HG03045 (cell line): Measurements from ENCODE around the gene PLEKHA8.
A peak's percentile ranks its signal among the peaks of the same experiment; 100 is the strongest.

Experiments used
- ATAC-seq: cut with Tn5 transposase; IDR thresholded peaks from one replicate; pipeline ENCODE4 v1.9.1; 2021; ENCODE audit warnings: mild to moderate bottlenecking, moderate library complexity; ENCODE audit not compliant: unreplicated experiment

The PLEKHA8 gene

DNA sequence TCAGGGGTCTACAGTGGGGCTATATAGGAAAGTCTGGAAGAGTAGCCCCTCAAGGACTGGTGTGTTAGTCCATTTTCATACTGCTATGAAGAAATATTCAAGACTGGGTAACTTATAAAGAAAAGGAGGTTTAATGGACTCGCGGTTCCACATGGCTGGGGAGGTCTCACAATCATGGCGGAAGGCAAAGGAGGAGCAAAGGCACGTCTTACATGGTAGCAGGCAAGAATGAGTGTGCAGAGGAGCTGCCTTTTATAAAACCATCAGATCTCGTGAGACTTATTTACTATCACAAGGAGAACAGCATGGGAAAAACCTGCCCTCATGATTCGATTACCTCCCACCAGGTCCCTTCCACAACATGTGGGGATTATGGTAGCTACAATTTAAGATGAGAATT, 4.7 kb upstream of the PLEKHA8 start:
- no peak for ATAC-seq

DNA sequence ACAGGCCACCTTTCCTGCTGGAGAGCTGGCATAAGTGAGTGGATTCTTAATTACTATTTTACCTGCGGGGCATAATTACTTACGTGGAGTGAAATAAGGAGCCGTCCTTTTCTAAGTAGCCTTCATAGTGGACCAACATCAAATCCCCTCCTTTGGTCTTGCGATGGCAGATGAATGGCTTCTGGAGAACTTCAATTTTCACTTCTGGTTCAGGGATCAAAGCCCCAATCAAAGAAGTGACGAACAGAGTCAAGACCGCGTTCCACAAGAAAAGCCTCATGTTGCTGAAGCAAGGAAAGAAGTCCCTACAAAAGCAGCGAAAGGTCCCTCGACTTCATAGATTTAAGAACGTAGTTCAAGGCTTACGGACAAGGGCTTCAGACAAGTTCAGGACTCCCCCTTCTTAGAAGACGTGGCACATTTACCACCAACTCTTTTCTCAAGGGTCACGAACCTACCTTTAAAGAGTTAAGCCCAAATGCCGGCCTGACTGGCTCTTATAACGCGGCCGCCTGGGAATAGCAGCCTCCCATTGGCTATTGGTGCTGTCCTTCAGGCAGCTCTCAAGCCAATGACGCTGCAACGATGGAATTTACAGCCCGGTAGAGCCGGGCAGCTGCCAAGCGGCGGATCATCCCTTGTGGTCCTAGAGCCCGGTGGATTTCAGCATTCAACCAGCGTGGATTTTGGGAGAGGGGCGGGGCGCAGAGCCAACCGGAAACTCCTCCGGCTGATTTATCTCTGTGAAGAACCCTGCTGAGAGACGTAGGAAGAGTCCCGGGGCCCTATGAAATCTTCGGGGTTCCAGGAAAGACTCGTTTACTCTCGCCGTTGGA, 1.8 kb upstream of the PLEKHA8 start, which contains the start of gene FKBP14:
TSS of gene FKBP14 (minus strand) at position 474 of the 836 bp plus-strand sequence. CDS start at position 280, 194 bp downstream.
- ATAC-seq = peak; percentile 76

DNA sequence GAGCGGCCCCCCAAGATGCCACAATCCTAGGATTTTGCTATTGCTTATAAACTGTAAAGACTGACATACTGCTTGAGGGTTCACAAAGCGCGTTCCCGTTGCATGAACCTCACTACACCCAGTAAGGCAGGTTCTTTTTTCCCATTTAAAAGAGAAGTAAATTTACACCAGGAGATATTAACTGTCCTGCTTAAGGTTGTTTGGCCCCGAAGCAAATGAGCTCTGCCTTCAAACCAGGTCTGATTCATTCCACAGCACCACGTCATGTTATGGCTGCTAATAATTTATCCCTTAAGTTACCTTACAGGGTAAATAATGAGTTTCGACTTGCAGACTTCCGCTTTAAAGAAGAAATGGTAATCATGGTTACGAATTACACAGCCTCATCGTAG, 1.2 kb upstream of the PLEKHA8 start:
- ATAC-seq = no peak

DNA sequence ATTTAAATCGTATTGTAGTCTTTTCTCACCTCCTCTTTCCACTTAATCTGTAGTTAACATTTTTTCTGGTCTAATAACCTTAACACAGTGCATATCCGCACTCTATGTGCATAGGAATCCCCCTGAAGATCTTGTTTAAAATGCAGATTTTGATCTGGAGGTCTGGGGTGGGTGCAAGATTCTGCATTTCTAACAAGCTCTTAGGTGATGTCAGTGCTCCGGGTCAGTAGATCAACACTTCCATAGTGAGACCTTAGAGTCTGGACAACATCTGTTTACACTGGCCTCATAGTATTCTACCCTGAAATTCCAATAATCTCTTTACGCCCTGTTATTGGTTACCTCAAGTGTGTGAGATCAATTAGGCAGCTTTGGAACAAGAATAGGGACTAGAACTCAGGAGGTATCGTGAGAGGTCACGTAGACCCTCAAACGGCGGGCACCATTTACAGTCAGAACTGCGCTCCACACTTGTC, 434 bp upstream of the PLEKHA8 start:
- peak; percentile 6 for ATAC-seq

DNA sequence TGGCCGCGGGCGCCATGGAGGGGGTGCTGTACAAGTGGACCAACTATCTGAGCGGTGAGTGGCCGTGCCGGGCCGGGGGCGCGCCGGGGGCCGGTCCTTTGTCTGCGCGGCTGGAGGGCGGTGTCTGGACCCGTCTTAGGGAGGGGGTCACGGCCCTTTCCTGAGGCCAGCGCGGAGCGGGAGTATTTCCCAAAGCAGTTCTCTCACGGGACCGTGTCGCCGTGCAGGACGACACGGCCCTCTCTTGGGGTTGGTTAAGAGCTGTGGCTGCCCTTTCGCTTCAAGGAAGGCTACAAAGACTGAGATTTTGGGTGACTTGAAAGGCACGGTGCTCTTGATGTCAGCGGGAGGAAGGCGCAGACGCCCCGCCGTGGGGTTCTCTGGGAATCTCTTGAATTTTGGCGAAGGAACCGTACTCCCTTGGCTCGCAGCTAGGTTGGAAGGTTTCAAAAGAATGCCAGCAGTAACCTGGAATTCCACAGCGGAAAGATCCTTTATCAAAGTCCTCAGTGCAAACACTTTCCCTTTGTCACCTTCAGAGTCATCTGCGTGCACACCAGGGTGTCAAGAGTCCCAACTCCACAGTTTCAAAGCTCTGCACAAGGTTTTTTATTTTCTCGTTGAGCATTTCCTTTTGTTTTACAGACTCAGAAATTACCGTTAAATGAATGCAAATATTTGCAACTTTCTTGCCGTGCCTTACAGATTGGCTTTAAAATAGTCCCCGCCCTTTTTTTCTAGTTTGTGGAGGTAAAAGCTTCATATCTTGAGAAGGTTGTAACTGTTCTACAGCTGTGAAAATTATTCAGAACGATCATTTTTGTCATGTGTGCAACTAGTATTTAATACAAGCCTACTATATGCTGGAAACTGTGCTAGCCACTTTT, 780 bp downstream of the PLEKHA8 start:
- ATAC-seq = peak; percentile 21

DNA sequence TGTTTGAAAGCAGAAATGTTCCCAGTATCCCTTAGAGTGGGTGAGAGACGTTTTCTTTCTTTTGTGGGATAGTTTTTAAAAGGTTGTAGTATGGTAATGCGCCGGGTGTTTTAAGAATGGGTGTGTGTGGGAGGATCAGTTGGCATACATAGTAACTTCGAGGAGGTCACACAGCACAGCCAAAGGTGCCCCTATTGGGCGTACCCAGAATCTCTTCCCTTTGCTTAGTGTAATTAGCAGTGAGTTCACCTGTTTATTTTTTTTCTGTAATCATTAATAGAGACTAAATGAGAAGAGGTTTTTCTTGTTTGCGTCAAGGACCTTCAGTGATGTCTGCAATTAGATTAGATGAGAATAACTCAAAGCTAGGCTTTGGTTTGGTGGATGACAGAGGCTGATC, 1.5 kb downstream of the PLEKHA8 start:
- no peak for ATAC-seq

DNA sequence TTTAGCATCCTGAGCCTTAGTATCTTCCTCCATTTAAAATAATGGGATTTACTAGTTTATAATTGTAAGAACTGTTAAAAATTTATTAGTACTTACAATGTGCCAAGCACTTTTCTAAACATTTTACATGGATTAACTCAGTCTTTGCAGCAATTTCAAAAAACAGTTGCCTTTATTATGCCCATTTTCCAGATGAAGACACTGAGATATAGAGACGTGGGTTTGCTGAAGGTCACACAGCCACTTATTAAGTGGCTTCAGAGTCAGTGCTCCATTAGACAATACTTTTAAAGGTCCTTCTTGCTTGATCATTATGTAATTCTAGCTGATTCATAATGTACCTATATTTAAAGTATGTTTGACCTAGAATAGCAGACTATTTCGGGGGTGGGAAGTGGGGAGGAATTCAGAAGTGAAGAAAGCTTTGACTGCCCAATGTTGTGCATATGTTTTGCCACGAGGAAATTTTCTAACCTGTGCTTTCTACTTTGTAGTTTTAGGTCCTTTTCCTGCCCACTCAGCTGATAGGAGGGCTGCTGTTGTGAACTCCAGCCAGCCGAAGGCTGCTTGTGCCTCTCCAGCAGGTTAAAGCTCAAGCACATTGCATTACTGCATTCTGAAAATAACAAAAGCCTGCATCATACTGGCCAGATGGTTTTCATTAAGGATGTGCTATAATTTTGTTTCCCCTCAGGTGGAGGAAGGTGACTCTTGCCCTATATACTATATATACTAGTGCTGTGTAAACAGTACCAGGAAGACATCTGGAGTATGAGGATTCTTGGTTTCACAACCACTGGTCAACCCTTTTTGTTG, 4.3 kb downstream of the PLEKHA8 start:
- ATAC-seq = no peak

DNA sequence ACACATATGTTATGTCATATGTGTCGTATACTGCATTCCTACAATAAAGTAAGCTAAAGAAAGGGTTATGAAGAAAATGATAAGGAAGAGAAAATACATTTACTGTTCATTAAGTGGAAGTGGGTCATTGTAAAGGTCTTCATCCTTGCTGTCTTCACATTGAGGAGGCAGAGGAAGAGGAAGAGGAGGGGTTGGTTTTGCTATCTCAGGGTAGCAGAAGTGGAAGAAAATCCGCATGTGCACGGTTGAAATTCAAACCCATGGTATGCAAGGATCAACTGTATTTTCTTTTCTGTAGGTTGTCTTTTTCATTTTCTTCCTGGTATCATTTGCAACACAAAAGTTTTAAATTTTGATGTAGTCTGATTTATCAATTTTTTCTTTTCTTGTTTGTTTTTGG, 6.3 kb downstream of the PLEKHA8 start:
- no peak for ATAC-seq

DNA sequence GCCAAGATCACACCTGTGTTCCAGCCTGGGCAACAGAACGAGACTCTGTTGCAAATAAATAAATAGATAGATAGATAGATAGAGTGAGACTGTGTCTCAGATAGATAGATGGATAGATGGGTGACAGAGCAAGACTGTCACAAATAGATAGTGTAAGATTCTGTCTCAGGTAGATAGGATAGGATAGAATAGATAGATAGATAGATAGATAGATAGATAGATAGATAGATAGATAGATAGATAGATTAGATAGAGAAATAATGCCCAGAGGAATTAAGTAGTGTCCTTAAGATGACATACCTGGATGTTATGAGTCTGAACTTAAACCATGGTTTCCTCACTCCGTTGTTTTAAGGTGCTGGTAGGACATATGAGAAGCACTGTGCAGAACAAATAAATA, 8.0 kb downstream of the PLEKHA8 start:
- ATAC-seq = no peak

DNA sequence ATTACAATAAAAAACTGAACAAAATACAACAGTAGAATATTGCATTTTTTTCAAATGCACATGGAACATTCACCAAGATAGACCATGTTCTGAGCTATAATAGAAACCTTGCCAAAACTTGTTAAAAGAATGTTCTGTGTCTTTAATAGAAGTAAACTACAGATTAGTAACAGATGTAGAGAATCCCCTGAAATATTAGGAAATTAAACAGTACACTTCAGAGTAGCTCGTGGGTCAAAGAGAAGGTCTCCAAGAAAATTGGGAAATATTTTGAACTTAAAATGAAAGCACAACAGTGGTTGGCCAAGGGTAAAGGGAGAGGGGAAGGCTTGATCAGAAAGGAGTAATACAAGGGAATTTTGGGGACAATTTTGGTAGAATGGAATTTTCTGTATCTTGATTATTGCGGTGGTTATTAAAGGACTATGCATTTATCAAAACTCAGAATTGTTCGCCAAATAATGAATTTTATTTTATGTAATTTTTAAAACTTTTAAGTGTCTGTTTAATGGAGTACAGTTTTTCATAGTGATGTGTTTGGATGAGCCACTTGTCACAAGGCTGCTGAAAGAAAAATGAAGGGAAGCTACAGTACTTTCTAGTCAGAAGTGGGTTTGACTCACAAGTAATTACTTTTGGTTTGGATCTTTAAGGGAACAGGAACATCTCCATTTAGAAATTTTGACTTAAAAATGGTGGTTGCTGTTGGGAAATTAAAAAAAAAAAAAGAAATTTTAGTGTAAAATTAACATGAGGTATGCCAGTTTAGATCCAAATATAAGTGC, 10.2 kb downstream of the PLEKHA8 start:
- no peak for ATAC-seq

DNA sequence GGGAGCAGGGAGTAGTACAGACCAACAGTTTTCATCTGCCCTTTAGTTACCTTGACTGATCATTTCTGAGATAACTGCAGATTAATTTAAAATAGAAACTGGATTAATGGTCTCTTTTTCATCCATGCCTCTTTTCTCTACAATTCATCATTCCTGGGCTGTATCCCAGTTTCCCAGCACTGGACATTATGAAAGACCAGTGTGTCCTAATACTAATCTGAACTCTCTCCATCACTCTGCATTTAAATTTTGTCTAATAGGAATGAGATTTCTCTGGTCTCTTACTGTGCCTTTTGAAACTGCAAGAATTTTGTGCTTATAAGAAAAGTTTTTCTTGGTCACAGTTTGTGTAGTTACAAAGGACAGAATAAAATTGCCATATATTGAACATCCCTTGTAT, 12.7 kb downstream of the PLEKHA8 start:
- ATAC-seq = no peak

DNA sequence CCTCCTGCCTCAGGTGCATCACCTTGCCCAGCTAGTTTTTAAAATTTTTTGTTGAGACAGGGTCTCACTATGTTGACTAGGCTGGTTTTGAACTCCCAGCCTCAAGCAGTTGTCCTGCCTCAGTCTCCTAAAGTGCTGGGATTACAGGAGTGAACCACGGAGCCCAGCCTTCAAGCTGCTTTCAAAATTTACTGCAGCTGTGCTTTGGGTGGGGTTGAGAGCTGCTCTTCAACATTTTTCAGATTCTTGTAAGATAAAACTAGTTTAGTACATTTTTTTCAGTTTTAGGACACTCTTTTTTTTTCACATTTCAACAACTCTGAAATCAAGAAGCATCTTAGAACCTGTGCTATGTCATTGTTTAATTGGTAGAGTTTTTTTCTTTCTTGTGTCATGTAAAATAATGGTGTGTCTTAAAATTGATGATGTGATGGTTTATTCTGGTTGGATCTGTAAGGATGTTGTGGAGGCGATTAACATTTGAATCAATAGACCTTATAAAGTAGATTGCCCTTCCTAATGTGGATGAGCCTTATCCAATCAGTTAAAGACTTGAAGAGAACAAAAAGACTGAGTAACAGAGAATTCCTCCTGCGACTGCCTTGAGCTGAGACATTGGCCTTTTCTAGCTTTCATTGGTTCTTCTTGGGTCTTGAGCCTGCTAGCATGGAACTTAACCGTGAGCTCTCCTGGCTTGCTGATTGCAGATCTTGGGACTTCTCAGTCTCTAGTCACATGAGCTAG, 13.5 kb downstream of the PLEKHA8 start:
- ATAC-seq = no peak

DNA sequence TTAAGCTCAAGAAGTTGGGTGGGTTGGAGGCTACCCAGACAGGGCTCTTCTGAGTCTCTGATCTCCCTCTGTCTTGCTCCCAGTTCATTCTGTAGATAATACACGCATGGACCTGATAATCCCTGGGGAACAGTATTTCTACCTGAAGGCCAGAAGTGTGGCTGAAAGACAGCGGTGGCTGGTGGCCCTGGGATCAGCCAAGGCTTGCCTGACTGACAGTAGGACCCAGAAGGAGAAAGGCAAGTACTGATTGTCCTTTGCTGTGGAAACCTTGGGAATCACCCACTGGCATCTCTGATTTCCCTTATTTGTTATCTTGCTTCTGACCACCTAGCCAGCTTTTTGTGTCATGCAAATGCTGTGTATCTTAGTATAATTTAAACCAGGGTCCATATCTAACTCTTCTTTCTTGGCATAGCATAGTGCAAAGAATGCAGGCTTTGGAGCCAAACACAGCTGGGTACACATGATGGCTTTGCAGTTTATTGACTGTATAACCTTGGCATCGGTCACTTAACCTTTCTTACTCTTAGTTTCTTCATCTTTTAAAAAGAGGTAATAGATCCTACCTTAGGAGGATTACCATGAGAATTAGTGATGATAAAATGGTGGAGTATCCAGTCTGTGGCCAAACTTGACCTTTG, 18.0 kb downstream of the PLEKHA8 start:
- no peak for ATAC-seq

DNA sequence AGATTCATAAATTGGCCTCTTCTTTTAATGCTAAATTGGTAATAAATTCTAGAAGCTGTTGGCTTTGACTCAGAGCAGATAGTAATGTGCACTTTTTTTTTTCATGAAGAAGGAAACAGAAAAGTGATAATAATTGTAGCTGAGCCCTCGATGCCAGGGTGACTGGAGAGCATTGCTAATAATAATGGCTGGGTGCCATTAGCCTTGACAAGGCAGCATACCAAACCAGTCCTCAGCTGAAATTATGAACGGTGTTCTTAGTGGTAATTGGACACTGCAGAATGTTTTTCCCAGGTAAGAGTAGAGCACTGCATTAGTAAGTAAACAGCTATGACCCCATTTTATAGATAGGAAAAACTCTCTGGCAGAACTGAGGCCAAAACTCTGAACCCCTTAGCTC, 18.9 kb downstream of the PLEKHA8 start:
- ATAC-seq = no peak

DNA sequence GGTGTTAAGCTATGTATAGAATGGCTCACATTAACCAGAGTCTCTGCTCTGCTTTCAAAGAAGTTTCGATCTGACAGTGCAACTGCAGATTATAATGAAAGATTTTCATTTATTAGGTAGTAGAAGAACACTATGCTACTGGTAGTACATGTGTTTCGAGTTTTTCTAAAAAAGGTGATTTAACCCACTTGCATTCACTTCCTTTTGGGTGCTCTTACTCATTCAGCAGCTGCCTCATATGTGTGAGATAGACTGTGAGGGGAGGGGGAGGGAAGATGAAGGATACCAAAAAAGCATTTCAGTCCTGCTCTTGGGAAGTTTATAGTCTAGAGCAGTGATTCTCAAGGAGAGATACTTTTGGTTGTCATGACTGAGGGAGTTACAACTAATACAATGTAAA, 20.4 kb downstream of the PLEKHA8 start:
- no peak for ATAC-seq

DNA sequence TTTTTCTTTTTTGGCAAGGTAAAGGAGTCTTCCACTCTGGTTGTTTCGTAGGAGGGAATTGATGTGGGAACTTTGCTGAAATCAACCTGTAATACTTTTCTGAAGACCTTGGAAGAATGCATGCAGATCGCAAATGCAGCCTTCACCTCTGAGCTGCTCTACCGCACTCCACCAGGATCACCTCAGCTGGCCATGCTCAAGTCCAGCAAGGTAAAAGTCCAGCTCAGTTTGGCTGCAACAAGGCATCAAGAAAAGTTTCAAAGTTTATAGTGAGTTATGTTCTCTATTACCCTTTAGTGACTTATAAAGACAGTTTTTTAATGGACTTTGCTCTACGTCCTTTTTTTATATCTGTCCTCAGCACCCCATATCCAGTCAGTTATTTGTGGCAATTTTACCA, 21.0 kb downstream of the PLEKHA8 start:
- no peak for ATAC-seq

DNA sequence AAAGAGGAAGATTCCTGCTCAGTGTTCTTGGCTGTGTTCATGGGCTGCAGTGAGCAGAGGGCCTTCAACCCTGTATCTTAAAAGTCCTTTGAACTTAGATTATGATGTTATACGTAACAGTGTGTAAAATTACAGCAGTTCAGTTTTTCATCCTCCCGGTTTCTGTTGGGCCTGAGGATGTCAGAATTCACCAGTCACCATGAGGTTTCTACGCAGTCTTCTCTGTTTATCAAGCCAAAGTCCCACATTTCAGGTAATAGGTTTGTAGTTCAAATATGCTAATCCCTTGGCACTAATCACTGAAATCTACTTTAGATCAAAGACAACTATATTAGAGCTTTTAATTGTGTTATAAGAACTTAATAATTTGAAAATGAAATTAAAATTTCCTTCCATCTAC, 24.9 kb downstream of the PLEKHA8 start:
- no peak for ATAC-seq

DNA sequence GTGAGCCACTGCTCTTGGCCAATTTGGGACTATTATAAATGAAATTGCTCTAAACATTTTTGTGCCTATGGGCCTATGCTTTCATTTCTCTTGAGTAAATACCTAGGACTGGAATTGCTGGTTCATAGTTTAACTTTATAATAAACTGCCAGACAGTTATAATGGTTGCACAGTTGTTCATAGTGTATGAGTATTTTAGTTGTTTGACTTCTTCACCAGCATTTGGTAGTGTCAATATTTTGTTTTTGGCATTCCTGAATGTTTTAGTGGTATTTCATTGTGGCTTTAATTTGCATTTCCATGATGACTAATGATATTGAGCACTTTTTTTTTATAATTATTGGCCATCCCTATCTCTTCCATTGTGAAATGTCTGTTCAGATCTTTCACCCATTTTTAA, 29.5 kb downstream of the PLEKHA8 start:
- ATAC-seq = no peak

DNA sequence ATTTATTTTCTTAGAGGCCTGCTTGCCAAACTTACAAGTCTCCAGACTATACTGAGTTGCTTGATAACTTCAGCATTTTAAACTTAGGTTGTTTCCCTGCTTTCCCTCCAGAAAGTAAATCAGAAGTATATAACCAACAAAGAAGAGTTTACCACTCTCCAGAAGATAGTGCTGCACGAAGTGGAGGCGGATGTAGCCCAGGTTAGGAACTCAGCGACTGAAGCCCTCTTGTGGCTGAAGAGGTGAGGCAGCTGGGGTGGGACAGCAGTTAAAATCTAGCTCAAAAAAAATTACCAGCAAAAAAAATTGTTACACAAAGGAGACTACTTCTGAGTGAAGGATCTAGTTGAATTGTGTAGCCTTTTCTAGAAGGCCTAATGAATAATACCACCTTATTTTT, 33.6 kb downstream of the PLEKHA8 start:
- peak; percentile 57 for ATAC-seq
